GM19455 (cell line): ENCODE results near the gene PYCARD.
"Not testable (repeated sequence)": the region's sequence is repeated elsewhere in the genome, so short reads cannot be mapped to it uniquely, and the experiment has no call there.

ENCODE experiments used
- ATAC-seq: cut with Tn5 transposase; IDR thresholded peaks from one replicate; pipeline ENCODE4 v1.9.1; 2021; ENCODE audit not compliant: unreplicated experiment

The PYCARD gene

DNA sequence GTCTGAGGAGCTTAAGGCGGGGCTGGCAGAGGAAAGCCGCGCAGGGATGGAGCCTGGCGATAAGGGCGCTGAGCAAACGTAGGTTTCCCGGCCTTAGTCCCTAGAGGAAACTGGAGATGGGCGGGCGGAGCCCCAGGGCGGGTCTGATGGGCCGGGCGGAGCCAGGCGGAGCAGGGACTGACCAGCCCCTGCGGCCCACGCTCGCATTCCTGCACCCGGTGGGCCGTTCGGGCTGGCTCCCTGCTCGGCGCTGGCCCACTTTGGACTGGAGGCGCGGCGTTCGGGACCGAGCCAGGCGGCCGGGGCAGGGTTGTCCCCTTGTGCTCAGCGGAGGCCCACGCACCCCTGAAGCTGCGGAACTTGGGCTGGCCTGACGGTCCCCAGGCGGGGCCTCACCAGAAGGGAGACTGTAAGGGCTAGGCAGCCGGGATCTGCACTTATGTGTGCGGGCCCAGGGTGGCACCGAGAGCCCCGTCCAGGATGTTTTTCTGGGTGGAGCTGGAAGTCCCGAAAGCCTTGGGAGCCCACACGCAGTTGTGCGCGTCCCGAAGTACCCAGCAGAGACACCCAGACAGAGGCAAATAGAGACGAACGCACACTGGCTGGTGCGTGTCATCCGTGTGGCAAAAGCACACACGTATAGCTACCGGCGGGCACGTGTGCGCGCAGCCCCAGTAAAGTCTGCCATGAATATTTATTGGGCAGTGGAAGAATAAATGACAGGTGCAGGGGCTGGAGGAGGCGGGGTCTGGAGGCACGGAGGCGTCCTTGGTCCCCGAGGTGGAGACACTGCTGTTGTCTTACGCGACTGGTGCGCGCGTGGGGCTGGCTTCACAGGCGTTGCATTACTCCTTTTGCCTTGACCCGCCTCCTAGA, 13.0 kb upstream of the PYCARD start:
- ATAC-seq, result no peak

- no peak for ATAC-seq
These were observed 12.2 kb upstream of the PYCARD start for GRCh38 chr16:31214708-31215286.

GRCh38 chr16:31213877-31214707, 11.5 kb upstream of the PYCARD start, which contains the start of gene TRIM72:
TRIM72 (plus strand) TSS chr16:31214119; CDS start chr16:31214739, 620 bp downstream.
- ATAC-seq, result no peak

DNA sequence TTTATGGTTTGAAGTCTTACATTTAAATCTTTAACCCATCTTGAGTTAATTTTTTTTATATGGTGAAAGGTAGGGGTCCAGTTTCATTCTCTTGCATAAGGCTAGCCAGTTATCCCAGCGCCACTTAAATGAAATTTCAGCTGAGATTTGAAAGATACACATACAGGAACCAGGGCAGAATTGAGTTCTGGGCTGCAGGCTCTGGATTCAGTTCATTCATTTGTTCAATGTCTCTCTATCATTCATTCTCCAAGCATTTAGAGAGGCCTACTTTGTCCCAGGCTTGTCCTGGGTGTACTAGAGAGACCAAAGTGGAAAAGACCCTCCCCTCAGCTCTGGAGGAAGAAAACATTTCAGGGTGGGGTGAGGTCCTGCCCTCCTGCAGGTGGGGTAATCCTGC, 10.8 kb upstream of the PYCARD start:
- ATAC-seq, result no peak

GRCh38 chr16:31206776-31207175, 4.2 kb upstream of the PYCARD start:
- ATAC-seq, result no peak

DNA sequence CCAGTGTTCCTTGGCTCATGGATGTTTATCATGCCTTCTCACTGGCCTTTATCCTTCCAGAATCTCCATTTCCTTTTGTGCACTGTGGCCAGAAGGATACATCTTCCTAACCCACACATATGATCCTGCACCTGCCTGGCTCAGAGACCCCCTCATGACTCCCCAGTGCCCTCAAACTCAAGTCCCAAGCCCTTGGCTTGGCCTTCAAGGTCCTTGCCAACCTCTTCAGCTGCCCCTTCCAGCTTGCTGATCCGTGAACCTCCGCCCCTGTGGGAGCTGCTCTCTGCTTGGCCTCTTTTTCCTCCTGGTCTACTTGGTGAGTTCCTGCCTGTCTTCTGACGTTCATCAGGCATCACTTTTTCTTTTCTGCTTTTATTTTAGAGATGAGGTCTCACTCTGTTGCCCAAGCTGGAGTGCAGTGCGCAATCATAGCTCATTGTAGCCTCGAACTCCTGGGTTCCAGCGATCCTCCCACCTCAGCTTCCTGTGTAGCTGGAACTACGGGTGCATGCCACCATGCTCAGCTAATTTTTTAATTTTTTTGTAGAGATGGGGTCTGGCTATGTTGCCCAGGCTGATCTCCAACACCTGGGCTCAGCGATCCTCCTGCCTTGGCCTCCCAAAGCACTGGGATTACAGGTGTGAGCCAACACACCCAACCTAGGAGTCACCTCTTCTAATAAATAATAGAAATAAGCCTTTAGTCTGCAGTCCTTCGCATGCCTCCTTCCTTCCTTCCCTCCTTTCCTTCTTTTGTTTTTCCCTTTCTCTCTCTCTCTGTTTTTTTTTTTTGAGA, 2.5 kb upstream of the PYCARD start:
- ATAC-seq, result no peak

GRCh38 chr16:31201582-31202413, 762 bp downstream of the PYCARD start:
- peak; percentile 58 for ATAC-seq

- no peak for ATAC-seq
These were observed 1.6 kb downstream of the PYCARD start for GRCh38 chr16:31200821-31201568.

- not testable (repeated sequence) for ATAC-seq
These were observed 2.4 kb downstream of the PYCARD start for GRCh38 chr16:31200111-31200510.

GRCh38 chr16:31199430-31200041, 3.0 kb downstream of the PYCARD start:
- ATAC-seq, result no peak

- no peak for ATAC-seq
These were observed 4.2 kb downstream of the PYCARD start for GRCh38 chr16:31198207-31198882.

- no peak for ATAC-seq
These were observed 6.1 kb downstream of the PYCARD start for GRCh38 chr16:31196324-31197088.

- ATAC-seq, result not testable (repeated sequence)
These were observed 6.7 kb downstream of the PYCARD start for GRCh38 chr16:31195861-31196260.

- ATAC-seq, result no peak
These were observed 7.7 kb downstream of the PYCARD start for GRCh38 chr16:31194898-31195297.

DNA sequence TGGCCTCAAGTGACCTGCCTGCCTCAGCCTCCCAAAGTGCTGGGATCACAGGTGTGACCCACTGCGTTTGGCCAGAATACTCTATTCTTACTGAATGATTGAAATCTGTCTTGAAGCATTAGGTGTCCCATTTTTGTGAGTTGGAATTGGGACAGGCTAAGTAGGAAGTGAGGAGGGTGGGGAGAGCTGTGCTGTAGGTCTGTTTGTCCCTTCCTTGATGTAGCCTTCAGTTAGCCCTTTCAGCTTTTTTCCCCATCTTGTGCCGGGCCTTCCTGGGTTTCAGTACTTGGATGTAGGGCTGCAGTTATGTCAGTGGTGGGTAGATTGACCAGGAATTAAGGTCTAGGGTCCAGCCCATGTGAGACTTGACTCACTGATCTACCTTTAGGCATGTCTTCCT, 8.7 kb downstream of the PYCARD start:
- no peak for ATAC-seq

DNA sequence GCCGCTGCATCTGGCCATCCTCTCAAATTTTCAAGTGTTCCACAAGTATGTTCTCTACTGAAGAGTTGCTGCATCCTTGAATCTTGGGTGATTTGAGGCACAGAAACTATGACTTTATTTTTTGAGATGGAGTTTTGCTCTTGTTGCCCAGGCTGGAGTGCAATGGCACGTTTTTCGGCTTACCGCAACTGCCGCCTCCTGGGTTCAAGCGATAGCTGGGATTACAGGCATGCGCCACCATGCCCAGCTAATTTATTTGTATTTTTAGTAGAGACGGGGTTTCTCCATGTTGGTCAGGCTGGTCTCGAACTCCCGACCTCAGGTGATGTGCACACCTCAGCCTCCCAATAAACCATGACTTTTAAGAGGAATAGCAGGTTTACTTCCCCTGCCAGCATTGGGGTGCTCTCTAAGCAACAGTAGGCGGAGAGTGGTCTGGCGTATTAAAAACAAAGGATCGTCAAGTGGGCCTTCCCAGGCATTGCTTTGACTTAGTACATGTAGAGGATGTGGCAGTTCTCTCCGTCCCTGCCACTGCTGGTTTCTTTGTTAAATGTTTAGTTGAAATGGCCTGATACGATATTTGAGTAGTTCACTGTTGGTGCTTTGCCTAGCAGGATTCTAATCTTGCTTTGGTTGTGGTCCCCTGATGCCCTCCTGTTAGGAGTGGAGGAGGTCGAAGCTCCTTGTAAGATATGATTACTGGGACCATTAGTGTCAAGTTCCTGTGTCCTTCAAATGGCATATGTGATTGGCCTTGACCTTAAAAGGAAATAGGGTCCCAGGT, 9.5 kb downstream of the PYCARD start:
- ATAC-seq, result no peak
